ENCODE results near the gene B4GALNT1.

- TF ChIP-seq POLR2A (IDR thresholded peaks at IDR 0.05), result no peak
- no peak for TF ChIP-seq POLR2AphosphoS5 (IDR thresholded peaks at IDR 0.05)
- no peak for TF ChIP-seq CTCF (IDR thresholded peaks at IDR 0.05)
Observed at GRCh38 chr12:57632073-57632957, 686 bp downstream of the B4GALNT1 start.
